GM13977 (cell line): ENCODE results near the gene PLP1.
"Not testable (repeated sequence)": the region's sequence is repeated elsewhere in the genome, so short reads cannot be mapped to it uniquely, and the experiment has no call there.

ENCODE experiments used
- DNase-seq: peaks from one replicate; pipeline ENCODE4 v3.0.0; 2012; ENCODE audit warnings: low spot score
- CTCF ChIP-seq: IDR thresholded peaks from 2 replicates; pipeline ENCODE4 v1.5.1; 2012; ENCODE audit warnings: mild to moderate bottlenecking, control low read depth; ENCODE audit not compliant: insufficient read depth; ENCODE audit errors: extremely low read depth, missing control alignments
- in situ Hi-C: fragments of 300-500 bp; cut with MboI; formaldehyde crosslinking; loops from one replicate; pipeline ENCODE4 v1.12.0; 2022; ENCODE audit warnings: low sequenced_read_pairs, low pct_unique_long_range_greater_than_20kb, mixed read lengths, inconsistent platforms; ENCODE audit not compliant: unreplicated experiment

The PLP1 gene

DNA sequence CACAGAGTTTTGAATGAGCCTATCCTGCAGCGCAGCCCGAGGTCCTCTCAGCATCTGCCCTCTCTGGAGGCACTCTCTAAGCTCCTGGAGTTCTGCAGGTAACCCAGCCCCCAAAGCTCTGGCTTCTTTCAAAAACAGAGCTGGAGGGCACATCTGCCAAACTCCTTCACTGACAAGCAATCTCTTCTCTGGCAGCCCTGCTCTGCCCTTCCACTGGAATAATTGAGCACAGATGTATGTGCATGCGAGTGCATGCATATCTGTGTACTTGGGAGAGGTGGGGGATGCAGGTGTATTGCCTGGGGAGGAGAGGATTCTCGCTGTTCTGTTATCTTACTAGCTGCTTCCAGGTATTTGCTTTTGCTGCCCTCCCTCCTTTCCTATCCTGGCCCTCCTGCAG, 22.2 kb upstream of the PLP1 start:
- in situ Hi-C loops = no loop called here
- TF ChIP-seq CTCF = no peak
- DNase-seq = no peak

DNA sequence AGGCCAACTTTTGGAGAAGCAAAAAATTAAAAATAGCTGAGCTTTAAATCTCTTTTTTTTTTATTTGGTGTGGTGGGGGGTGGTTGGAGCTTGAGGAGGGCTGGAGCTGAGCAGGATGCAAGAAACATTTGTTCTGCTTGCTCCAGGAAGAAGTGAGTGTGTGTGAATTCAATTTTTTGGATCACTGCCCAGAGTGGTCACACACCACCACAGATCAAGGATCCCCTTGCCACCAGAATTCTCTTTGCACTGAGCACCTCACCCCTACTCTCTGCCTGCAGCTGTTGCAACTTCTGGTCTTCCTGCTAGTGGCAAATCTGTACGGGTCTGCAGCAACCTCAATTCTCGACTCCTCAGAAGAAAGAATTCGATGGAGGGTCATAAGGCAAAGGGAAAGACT, 19.9 kb upstream of the PLP1 start:
- no peak for DNase-seq
- no peak for TF ChIP-seq CTCF
- in situ Hi-C loops = no loop called here

DNA sequence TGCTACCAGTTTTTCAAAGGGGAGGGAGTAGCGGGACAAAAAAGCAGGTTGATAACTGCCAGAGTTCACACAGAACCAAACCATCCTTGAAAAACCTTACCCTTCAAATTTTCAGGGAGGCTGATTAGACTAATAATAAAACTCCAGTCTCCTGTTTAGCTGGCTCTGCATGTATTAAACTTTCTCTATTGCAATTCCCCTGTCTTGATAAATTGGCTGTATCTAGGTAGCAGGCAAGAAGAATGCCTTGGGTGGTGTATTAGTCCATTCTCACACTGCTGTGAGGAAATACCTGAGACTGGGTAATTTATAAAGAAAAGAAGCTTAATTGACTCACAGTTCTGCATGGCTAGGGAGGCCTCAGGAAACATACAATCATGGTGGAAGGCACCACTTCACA, 18.1 kb upstream of the PLP1 start:
- in situ Hi-C loops = no loop called here
- no peak for DNase-seq
- TF ChIP-seq CTCF = no peak

- in situ Hi-C loops = not testable (repeated sequence)
Measured at GRCh38 chrX:103763541-103763940, 13.1 kb upstream of the PLP1 start.

GRCh38 chrX:103766813-103767555, 9.7 kb upstream of the PLP1 start:
- DNase-seq, in situ Hi-C loops: not testable (repeated sequence)

More at GRCh38 chrX:103763541-103763940, 13.1 kb upstream of the PLP1 start:
- DNase-seq = not testable (repeated sequence)

- TF ChIP-seq CTCF = no peak
- in situ Hi-C loops = no loop called here
- no peak for DNase-seq
Measured at GRCh38 chrX:103773445-103773844, 3.2 kb upstream of the PLP1 start.

DNA sequence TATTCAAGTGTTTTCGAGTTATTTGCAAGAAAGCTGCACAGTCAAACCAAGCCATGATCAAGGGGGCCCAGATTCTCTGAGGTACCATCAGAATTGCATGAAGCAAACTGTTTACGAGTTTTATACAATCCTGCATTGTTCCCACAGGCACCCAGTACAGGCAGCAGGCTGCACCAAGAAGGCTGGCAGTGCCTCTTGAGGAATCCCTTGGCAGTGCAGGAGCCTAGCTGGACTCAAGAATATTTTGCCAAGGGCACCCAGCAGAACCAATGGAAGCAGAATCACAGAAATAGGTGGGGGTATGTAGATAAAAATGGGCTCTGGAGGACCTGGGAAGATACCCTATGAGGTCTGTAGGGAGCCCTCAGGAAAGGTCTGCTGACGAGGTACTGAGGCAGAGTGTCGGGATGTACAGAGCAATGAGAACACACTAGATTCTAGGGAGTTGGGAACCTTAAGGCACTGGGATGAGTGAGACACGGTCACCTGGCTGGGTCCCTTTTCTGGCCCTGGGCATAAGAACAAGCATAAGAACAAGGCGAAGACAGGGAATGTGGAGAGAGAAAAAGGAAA, 2.5 kb upstream of the PLP1 start:
- in situ Hi-C loops = no loop called here
- no peak for DNase-seq

More for the DNA sequence above, 2.5 kb upstream of the PLP1 start:
- no peak for TF ChIP-seq CTCF
